Measurements from ENCODE around the gene ORC3.

DNA sequence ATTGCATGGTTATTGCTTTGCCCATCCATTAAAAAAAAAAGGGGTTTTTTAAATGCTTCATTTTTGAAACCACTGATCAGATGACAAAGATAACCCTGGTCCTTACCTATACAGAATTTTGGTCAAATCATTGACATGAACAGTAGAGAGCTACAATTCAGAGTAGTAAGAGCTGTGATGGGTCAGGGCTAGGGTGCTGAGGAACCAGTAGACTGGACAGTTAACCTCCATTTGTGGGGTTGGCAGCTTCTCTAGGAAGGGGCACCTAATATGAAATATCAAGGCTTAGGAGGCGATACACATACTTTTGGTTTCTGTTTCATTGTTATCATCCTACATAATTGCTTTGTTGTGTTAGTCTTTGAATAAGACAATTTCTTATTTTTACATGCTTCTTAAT is 55.1 kb downstream of the ORC3 start:
- TF ChIP-seq, protein P1, sequence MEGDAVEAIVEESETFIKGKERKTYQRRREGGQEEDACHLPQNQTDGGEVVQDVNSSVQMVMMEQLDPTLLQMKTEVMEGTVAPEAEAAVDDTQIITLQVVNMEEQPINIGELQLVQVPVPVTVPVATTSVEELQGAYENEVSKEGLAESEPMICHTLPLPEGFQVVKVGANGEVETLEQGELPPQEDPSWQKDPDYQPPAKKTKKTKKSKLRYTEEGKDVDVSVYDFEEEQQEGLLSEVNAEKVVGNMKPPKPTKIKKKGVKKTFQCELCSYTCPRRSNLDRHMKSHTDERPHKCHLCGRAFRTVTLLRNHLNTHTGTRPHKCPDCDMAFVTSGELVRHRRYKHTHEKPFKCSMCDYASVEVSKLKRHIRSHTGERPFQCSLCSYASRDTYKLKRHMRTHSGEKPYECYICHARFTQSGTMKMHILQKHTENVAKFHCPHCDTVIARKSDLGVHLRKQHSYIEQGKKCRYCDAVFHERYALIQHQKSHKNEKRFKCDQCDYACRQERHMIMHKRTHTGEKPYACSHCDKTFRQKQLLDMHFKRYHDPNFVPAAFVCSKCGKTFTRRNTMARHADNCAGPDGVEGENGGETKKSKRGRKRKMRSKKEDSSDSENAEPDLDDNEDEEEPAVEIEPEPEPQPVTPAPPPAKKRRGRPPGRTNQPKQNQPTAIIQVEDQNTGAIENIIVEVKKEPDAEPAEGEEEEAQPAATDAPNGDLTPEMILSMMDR (IDR thresholded peaks at IDR 0.05): no peak
- TF ChIP-seq POLR2A (IDR thresholded peaks at IDR 0.05): no peak

Data from Peyer's patch (tissue), 4 donors.